HG03442 (cell line): Measurements from ENCODE around the gene RABEP2.
A peak's percentile ranks its signal among the peaks of the same experiment; 100 is the strongest.
"Not testable (repeated sequence)": the region's sequence is repeated elsewhere in the genome, so short reads cannot be mapped to it uniquely, and the experiment has no call there.

Experiments used
- ATAC-seq: cut with Tn5 transposase; IDR thresholded peaks from one replicate; pipeline ENCODE4 v1.9.1; 2021; ENCODE audit warnings: mild to moderate bottlenecking, moderate library complexity; ENCODE audit not compliant: unreplicated experiment

RABEP2 gene

DNA sequence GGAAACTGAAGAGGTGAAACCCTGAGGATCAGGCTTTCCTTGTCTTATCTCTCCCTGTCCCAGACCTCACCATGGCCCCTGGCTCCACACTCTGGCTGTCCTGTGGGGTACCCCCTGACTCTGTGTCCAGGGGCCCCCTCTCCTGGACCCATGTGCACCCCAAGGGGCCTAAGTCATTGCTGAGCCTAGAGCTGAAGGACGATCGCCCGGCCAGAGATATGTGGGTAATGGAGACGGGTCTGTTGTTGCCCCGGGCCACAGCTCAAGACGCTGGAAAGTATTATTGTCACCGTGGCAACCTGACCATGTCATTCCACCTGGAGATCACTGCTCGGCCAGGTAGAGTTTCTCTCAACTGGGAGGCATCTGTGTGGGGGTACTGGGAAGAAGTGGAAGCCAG, 8.1 kb upstream of the RABEP2 start:
- no peak for ATAC-seq

DNA sequence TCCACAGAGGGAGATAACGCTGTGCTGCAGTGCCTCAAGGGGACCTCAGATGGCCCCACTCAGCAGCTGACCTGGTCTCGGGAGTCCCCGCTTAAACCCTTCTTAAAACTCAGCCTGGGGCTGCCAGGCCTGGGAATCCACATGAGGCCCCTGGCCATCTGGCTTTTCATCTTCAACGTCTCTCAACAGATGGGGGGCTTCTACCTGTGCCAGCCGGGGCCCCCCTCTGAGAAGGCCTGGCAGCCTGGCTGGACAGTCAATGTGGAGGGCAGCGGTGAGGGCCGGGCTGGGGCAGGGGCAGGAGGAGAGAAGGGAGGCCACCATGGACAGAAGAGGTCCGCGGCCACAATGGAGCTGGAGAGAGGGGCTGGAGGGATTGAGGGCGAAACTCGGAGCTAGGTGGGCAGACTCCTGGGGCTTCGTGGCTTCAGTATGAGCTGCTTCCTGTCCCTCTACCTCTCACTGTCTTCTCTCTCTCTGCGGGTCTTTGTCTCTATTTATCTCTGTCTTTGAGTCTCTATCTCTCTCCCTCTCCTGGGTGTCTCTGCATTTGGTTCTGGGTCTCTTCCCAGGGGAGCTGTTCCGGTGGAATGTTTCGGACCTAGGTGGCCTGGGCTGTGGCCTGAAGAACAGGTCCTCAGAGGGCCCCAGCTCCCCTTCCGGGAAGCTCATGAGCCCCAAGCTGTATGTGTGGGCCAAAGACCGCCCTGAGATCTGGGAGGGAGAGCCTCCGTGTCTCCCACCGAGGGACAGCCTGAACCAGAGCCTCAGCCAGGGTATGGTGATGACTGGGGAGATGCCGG, 7.5 kb upstream of the RABEP2 start:
- ATAC-seq = no peak

DNA sequence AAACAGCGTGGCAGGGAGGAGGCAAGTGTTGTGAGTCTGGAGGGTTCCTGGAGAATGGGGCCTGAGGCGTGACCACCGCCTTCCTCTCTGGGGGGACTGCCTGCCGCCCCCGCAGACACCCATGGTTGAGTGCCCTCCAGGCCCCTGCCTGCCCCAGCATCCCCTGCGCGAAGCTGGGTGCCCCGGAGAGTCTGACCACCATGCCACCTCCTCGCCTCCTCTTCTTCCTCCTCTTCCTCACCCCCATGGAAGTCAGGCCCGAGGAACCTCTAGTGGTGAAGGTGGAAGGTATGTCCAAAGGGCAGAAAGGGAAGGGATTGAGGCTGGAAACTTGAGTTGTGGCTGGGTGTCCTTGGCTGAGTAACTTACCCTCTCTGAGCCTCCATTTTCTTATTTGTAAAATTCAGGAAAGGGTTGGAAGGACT, 6.8 kb upstream of the RABEP2 start, which contains the start of gene CD19:
CD19 (plus strand) TSS at position 171 of the 425 bp plus-strand sequence; CDS start at position 201, 30 bp downstream.
- peak; percentile 55 for ATAC-seq

DNA sequence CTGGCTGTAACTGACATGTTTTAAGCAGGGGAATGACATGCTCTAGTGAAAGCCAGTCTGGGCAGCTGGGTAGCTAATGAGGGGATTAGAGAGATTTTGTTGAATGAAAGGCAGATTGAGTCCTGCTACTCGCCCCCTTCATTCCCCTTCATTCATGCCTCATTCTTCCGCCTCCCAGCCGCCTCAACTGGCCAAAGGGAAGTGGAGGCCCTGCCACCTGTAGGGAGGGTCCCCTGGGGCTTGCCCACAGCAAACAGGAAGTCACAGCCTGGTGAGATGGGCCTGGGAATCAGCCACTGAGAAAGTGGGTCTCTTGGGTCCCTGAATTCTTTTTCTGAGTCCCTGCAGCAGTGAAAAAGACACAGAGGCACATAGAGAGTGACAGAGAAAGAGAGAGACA, 5.6 kb upstream of the RABEP2 start:
- ATAC-seq = no peak

DNA sequence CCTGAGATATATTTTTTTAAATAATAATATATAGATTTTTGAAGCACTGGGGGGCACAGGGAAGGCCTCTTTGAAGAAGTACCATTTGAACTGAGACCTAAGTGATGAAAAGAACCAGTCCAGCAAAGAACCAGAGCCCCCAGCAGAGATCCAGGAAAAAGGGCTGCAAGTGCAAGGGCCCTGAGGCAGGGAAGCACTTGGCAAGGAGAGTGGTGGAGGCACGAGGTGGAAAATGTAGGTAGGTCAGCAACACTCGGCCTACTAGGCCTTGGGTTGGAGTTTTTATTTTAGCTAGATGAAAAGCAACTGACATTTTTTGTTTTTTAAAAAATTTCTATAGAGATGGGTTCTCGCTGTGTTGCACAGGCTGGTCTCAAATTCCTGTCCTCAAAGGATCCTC, 5.2 kb upstream of the RABEP2 start:
- ATAC-seq = no peak

DNA sequence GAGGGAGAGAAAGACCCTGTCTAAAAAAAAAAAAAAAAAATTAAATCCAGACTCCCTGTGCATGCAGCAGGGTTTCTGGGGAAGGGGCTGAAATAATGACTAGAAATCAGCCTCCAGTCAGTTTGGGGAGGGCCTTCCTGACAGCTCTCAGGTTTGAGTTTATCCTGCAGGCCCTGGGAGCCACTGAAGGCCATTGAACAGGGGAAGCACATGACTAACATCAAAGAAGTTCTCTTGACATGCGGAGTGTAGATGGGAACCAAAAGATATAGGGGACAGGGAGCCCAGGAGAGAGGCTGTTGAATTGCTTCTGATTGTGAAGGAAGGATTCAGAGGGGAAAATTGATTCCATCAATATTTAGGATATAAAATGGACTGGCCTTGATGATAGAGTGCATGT, 2.8 kb upstream of the RABEP2 start:
- no peak for ATAC-seq

DNA sequence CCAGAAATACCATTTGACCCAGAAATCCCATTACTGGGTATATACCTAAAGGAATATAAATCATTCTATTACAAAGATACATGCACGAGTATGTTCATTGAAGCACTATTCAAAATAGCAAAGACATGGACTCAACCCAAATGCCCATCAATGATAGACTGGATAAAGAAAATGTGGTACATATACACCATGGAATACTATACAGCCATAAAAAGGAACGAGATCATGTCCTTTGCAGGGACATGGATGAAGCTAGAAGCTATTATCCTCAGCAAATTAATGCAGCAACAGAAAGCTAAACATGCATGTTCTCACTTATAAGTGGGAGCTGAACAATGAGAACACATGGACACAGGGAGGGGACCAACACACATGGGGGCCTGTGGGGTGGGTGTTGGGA, 1.2 kb upstream of the RABEP2 start:
- ATAC-seq = not testable (repeated sequence)

DNA sequence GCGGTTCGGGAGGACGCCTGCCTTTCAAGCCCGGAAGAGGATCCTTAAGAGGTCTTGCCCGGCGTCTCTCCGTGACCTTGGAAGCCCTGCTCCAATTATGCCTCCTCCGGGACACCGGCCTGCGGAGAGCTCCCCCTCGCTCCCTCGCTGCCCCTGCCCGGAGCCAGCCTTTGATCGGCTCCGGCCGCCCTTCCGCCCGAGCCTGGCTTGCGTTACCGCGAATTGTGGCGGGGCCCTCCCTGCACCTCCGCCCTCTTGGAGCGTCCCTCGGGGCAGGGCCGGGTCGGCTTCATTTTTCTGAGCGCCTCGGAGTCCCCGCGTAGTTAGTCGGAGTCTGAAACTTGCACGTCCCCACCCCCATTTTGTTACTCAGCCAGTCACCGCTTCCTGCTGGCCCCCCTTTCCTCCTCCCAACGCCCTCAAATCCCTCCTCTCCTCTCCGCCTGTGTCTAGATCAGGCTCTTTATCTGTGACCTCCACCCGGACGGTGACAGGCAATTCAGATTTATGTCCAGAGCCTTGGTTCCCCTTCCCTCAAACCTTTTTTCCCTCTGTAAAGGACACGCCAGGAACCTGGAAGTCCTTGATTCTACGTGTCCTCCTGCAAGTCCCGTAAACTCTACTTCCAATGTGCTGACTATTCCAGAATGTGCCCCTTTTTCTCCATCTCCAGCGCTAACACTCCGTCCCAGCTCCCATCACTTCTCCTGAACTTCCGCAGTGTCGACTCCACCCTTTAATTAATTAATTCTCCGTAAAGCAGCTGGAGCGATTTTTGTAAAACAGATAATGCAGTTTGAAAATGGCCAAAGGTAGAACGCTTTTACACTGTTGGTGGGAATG, 569 bp upstream of the RABEP2 start:
- ATAC-seq = peak; percentile 26

DNA sequence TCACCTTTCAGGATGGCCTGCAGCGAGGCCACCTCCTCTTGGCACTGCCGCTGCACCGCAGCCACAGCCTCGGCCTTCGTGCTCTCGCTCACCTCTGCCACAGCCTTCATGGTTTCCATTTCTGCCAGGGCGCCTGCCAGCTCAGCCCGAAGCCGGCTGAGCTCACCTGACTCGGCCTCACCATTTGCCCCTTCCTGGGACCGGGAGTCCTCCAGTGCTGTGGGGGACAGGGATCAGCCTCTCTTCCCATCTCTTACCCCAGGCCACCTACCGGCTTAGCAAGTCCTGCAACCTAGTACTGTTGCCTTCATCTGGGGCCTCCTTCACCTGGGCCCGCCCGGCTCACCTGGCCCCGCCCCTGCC, 658 bp downstream of the RABEP2 start:
- ATAC-seq = no peak

DNA sequence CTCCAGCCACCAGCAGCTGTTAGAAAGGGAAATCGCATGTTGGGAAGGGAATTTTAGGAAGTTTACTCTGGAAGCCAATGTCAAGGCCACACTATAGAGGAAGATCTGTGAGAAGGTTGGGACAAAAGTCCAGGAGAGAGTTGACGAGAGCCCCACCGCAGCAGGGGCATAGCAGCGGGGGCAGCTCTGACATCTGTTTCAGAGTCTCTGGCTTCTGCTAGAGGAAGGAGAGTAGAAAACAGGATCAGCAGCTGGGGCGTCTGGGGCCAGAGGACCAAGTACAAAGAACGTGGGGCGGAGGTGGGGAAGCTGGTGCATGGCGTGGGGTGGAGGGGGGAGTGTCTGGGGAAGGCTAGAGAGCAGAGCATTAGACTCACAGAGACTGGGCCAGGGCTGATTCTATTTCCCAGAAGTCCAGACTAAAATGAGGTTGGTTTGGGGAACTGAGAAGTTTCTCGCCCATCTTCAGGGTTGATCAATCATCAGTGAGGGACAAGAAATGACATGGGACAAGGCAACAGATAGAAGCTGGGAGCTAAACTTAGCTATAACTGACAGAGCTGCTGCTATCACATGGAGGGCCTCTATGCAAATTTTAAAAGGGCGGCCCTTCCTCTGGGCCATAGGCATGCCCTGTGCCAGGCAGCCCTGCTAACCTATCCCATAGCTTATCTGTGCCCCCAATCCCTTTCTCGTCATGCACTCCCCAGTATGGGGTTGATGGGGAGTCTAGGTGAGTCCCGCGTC, 1.2 kb downstream of the RABEP2 start:
- ATAC-seq = peak; percentile 47

DNA sequence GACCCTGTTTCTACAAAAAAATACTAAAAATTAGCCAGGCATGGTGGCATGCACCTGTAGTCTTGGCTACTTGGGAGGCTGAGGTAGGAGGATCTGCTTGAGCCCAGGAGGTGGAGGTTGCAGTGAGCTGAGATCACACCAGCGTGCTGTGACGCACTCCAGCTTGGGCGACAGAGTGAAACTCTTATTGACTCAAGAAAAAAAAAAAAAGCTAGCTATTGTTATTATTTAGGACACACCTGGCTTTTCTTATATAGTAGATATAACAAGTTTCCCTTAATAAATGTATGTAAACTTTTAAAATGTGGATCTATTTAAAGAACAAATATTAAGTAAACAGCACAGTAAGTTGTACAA, 1.8 kb downstream of the RABEP2 start:
- no peak for ATAC-seq

DNA sequence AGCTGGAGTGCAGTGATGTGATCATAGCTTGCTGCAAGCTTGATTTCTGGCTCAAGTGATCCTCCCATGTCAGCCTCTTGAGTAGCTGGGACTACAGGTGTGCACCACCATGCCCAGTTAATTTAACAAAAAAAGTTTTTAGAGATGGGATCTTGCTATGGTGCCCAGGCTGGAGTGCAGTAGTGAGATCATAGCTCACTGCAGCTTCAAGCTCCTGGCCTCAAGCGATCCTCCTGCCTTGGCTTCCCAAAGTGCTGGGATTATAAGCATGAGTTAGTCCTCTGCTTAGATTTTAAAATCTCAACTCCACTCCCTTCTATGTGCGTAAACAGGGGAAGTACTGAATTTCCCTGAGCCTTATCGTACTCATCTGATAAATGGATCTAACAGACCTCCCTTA, 6.3 kb downstream of the RABEP2 start:
- ATAC-seq = no peak

DNA sequence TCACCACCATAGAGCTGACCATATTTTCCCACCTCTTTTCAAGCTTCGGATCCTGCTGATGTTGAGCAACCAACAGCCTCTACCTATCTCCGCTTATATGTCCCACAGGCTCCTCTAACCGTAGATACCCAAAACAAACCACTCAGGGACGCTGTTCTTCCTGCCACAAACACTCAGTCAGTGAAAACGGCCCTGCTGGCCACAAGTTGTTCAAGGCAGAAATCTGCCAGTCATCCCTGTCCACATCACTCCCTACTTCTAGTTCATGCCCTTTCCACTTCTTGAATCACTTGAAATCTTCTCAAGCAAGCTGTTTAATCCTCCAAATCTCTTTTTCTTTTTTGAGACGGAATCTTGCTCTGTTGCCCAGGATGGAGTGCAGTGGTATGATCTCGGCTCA, 7.9 kb downstream of the RABEP2 start:
- ATAC-seq = no peak

DNA sequence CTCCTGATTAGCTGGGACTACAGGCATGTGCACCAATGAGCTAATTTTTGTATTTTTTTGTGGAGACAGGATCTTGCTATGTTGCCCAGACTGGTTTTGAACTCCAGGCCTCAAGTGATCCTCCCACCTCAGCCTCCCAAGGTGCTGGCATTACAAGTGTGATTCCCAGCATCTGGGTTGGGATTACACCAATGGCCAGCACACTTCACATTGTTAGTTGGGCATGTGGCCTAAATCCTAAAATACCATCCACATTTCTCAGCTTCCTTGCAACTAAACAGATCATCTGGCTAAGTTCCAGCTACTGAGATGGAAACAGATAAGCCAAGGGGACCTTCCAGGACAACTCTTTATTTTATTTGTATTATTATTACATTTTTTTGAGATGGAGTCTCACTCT, 9.9 kb downstream of the RABEP2 start:
- no peak for ATAC-seq

DNA sequence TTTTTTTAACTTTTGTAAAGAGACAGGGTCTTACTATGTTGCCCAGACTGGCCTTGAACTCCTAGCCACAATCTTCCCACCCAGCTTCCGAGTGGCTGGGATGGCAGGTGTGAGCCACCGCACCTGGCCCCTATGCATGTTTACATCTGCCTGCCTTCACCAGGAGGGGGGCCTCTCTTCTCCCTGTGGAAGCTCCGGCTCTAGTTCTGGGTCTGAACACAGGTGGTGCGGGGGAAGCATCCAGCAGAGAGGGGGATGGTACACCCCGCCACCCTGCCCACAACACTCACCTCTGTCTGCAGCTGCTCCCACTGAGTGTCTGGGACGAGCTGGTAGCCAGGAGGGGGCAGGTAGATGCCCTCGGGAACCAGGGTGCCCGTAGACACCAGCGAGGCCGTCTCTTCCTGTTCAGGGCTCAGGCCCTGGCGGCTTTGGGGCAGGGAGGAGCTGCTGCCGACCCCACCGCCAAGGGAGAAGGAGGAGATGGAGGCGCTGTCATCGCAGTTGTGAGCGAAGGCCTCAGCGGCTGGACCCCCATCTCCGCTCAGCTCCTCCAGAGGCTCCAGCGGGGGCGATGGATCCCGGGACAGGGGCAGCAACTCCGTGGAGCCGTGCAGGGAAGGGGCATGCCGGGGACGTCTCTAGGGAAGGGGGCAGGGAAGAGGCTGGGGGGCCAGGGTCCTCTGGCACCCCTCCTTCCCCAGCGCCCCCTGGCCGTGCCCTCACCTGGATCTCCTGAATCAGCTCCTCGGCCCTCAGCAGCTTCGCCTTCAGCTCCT, 10.9 kb downstream of the RABEP2 start:
- ATAC-seq = no peak

DNA sequence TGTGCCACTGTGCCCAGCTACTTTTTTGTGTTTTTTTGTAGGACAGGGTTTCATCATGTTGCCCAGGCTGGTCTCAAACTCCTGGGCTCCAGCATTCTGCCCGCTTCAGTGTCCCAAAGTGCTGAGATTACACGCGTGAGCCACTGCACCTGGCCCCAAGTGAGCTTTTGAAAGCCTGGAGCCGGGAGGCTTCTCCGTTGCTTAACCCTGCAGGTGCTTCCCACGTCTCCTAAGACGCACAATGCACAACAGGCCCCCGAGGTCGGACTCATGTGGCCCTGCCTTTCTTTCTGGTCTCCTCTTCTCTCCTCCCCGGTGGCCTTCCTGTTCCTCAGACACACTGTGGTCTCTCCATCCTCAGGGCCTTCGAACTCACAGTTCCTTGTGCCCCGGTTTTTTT, 12.5 kb downstream of the RABEP2 start:
- no peak for ATAC-seq

DNA sequence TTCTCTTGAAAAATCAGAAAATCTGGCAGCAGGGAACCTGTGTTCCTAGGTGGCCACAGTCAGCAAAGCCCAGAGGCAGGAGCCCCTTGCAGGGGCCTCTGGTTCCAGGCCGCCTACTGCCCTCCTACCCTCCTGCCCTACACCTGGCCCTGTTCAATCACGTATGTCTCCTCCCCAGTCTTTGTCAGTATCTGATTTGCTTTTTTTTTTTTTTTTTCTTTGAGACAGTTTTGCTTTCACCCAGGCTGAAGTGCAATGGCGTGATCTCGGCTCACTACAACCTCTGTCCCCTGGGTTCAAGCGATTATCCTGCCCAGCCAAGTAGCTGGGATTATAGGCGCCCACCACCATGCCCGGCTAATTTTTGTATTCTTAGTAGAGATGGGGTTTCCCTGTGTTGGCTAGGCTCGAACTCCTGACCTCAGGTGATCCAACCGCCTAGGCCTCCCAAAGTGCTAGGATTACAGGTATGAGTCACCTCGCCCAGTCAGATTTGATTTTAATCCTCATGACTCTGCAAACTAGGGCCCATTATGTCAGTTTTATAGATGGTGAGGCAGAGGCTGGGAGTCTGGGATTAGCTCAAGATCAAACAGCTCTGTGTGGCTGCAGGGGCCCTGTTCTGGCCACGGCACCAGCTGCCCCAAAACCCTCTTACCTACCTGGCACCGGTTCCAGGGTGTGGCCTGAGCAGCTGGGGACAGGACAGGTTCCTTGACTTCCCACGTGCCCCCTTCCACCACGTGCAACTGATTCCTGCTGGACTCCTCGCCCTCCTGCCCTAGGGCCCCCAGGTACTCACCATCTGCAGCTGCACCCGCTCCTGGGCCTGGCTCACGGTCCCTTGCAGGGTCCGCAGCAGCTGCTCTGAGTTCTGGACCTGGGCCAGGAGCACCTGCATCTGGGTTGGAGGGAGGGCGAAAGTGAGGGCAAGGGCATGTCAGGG, 14.7 kb downstream of the RABEP2 start:
- no peak for ATAC-seq

DNA sequence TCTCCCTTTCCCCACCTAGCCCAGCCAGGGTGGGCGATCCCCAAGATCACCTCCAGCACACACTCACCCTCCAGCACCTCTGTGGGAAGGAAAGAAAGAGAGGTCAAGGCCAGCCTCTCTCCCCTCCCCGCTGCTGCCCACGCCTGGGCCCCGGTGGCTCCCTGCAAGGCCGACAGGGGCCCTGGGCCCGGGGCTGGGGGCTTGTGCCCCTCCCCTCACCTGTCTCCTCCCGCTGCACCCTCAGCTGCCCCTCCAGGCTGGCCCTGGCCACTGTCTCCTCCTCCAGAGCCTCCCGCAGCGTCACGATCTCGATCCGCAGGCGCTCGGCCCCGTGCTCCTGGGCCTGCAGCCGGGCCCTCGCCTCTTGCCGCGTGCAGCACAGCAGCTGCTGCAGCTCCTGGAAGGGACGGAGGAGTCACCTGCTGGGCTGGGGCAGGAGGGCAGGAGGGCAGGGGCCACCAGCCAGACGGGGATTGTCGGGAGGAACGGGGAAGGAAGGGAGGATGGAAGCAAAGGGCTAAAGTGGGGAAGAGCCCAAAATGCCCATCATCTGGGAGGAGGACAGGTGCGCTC, 19.2 kb downstream of the RABEP2 start:
- no peak for ATAC-seq

DNA sequence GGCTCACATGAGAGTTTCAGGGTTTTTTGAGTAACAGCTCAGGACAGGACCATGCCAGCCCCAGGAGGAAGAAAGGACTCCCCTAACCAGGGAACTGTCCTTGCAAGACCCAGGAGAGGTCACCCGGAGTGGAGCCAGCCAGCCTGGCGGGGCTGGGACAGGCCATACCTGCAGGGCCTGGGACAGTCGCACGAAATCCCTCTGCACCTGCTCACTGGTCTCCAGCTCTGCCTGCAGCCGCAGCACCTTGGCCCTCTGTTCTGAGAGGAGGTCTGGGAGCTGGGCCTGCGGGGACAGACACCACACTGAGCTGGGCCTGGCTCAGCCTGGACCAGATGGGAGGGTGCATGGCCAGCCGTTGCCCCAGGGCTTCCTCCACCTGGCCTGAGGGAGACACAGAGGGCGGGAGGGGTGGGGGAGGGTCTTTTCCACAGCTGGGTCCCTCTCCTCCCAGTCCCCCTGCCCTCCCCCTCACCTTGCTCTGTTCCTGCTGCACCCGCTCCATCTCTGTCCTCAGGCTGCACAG, 19.7 kb downstream of the RABEP2 start:
- ATAC-seq = no peak
